ENCODE data around the gene SAV1. TPM values are rescaled to one million over a fixed set of nuclear protein-coding genes. Genes with fewer than 3 reads are reported as not detected.
A peak's percentile ranks its signal among the peaks of the same experiment; 100 is the strongest.

The SAV1 gene
- total RNA-seq, 1 experiment from 2014 or later = 35.2 TPM

- Histone ChIP-seq H3K9me3 (ENCODE audit: low read depth, low read length, poor library complexity, severe bottlenecking) (no peaks in the 10 kb centered on the region), H3K4me3 (ENCODE audit: low read depth, low read length, poor library complexity, severe bottlenecking) (no peak overlapping the region), H3K4me1 (ENCODE audit: insufficient read depth, low read length, poor library complexity, severe bottlenecking) (peaks cover 12% of the 10 kb centered on the region), H3K27ac (ENCODE audit: low read depth, low read length, poor library complexity, severe bottlenecking) (no peak overlapping the region), H3K27me3 (replicated peaks; ENCODE audit: insufficient read depth, low read depth, low read length, poor library complexity) (no peaks in the 10 kb centered on the region), H3K36me3 (ENCODE audit: insufficient read depth, low read length, poor library complexity, severe bottlenecking) (no peaks in the 10 kb centered on the region)
- POLR2A ChIA-PET (ENCODE audit: low non-redundant PET) = no interaction called here
- CTCF ChIA-PET = no interaction called here
- intact Hi-C loops (cut with micrococcal nuclease; ENCODE audit: unreplicated experiment) = no loop called here
- no peak for DNase-seq (ENCODE audit: low spot score)
- no TSS peak for BruUV-seq (replicated peaks)
- TF ChIP-seq CTCF (conservative IDR thresholded peaks at IDR 0.05; ENCODE audit: low read depth, low read length) = no peak
- no peak for TF ChIP-seq EZH2 (IDR thresholded peaks at IDR 0.05; ENCODE audit: borderline replicate concordance, low read depth, low read length, poor library complexity, severe bottlenecking)
Observed at GRCh38 chr14:50606468-50606867, 61.6 kb downstream of the SAV1 start.

DNA sequence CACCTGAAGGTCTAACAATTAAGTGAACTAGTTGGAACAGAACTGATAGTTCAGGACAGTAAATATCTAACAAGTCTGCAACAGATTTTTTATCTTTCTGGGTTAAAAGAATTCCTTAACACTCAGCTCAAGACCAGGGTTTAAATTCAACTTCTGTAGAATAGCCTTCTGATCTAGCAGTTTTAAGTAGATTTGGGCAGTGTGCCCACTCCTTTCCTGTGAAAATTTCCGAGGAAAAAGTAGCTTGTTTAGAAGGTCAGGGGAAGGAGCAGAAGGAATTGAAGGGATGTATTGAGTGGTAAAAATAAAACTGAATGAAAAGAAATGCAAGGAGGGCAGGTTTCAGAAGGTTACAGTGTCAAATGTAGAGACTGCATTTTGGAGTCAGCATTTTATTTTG lies 62.3 kb downstream of the SAV1 start:
- Histone ChIP-seq H3K4me1 (ENCODE audit: insufficient read depth, low read length, poor library complexity, severe bottlenecking) (peaks cover 12% of the 10 kb centered on the region), H3K27me3 (replicated peaks; ENCODE audit: insufficient read depth, low read depth, low read length, poor library complexity) (no peaks in the 10 kb centered on the region), H3K9me3 (ENCODE audit: low read depth, low read length, poor library complexity, severe bottlenecking) (no peaks in the 10 kb centered on the region), H3K4me3 (ENCODE audit: low read depth, low read length, poor library complexity, severe bottlenecking) (no peak overlapping the region), H3K36me3 (ENCODE audit: insufficient read depth, low read length, poor library complexity, severe bottlenecking) (no peaks in the 10 kb centered on the region), H3K27ac (ENCODE audit: low read depth, low read length, poor library complexity, severe bottlenecking) (no peak overlapping the region)
- TF ChIP-seq EZH2 (IDR thresholded peaks at IDR 0.05; ENCODE audit: borderline replicate concordance, low read depth, low read length, poor library complexity, severe bottlenecking) (no peak), CTCF (conservative IDR thresholded peaks at IDR 0.05; ENCODE audit: low read depth, low read length) (no peak)
- DNase-seq (ENCODE audit: low spot score) = peak; percentile 55
- ChIA-PET CTCF (interaction anchor here (1.0 kb wide), 1 partner anchor 255 kb away, joined by 3 read pairs; no protein-coding TSS in a partner anchor), POLR2A (ENCODE audit: low non-redundant PET) (no interaction called here)
- BruUV-seq (replicated peaks) = no TSS peak
- intact Hi-C loops (cut with micrococcal nuclease; ENCODE audit: unreplicated experiment) = no loop called here

DNA sequence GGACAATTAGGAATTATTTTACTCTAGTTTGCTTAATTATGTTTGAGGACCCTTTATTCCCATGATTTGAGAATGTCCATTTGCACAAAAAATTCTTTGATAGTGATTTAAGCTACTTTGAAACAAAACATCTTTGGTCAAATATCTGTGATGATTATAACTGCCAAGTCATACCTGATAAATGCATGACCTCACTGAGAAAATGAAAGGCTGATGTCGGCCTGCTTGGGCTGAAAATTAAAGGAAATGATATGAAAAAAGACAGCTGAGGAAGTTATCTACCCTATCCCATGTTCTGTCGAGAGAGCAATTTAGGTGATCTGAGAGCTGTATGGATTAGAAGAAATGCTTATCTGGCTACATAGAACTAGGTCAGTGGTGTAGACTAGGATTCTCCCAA lies 64.5 kb downstream of the SAV1 start:
- no peak for DNase-seq (ENCODE audit: low spot score)
- intact Hi-C loops (cut with micrococcal nuclease; ENCODE audit: unreplicated experiment) = loop anchor here (2.0 to 5.0 kb wide), 2 partner anchors 109 to 175 kb away; no protein-coding TSS in a partner anchor
- no peaks in the 10 kb centered on the region for H3K27me3 ChIP-seq (replicated peaks; ENCODE audit: insufficient read depth, low read depth, low read length, poor library complexity)
- H3K4me1 ChIP-seq (ENCODE audit: insufficient read depth, low read length, poor library complexity, severe bottlenecking) = peaks cover 12% of the 10 kb centered on the region
- TF ChIP-seq EZH2 (IDR thresholded peaks at IDR 0.05; ENCODE audit: borderline replicate concordance, low read depth, low read length, poor library complexity, severe bottlenecking) = no peak
- TF ChIP-seq CTCF (conservative IDR thresholded peaks at IDR 0.05; ENCODE audit: low read depth, low read length) = no peak
- H3K4me3 ChIP-seq (ENCODE audit: low read depth, low read length, poor library complexity, severe bottlenecking) = no peak overlapping the region
- ChIA-PET CTCF (no interaction called here), POLR2A (ENCODE audit: low non-redundant PET) (no interaction called here)
- no peaks in the 10 kb centered on the region for H3K36me3 ChIP-seq (ENCODE audit: insufficient read depth, low read length, poor library complexity, severe bottlenecking)
- no TSS peak for BruUV-seq (replicated peaks)
- H3K27ac ChIP-seq (ENCODE audit: low read depth, low read length, poor library complexity, severe bottlenecking) = no peak overlapping the region
- H3K9me3 ChIP-seq (ENCODE audit: low read depth, low read length, poor library complexity, severe bottlenecking) = no peaks in the 10 kb centered on the region
